Activated effector memory CD4-positive, alpha-beta T cell treated with anti-CD3 and anti-CD28 coated beads, Interleukin-2, amount 50 U/mL, for 16 hours (primary cell): ENCODE measurements around the gene FZD7.
A peak's percentile ranks its signal among the peaks of the same experiment; 100 is the strongest.

ENCODE experiments used
- DNase-seq: peaks from one replicate; pipeline ENCODE4 v3.0.0-alpha.2; 2020

Gene FZD7

GRCh38 chr2:202033317-202034248, at the start of gene FZD7:
Gene FZD7 (plus strand): TSS chr2:202033855. CDS start chr2:202034648, 793 bp downstream.
- peak; percentile 94 for DNase-seq

- no peak for DNase-seq
These were observed 49.3 kb upstream of the FZD7 start for GRCh38 chr2:201984333-201984732.

- DNase-seq: no peak
These were observed 48.7 kb upstream of the FZD7 start for GRCh38 chr2:201984800-201985525.

GRCh38 chr2:201985728-201986462, 47.8 kb upstream of the FZD7 start:
- no peak for DNase-seq

GRCh38 chr2:201986463-201986735, 47.3 kb upstream of the FZD7 start:
- no peak for DNase-seq

GRCh38 chr2:201987426-201987825, 46.2 kb upstream of the FZD7 start:
- DNase-seq: no peak

- no peak for DNase-seq
These were observed 43.6 kb upstream of the FZD7 start for GRCh38 chr2:201990069-201990468.

GRCh38 chr2:201992960-201993359, 40.7 kb upstream of the FZD7 start:
- DNase-seq: no peak

GRCh38 chr2:201994973-201995638, 38.5 kb upstream of the FZD7 start:
- DNase-seq: no peak

GRCh38 chr2:201996006-201996405, 37.6 kb upstream of the FZD7 start:
- no peak for DNase-seq

- DNase-seq: no peak
These were observed 36.9 kb upstream of the FZD7 start for GRCh38 chr2:201996679-201997314.

GRCh38 chr2:201999279-201999678, 34.4 kb upstream of the FZD7 start:
- DNase-seq: no peak

- DNase-seq: no peak
These were observed 31.8 kb upstream of the FZD7 start for GRCh38 chr2:202001826-202002225.

GRCh38 chr2:202002381-202002780, 31.3 kb upstream of the FZD7 start:
- DNase-seq: no peak

- DNase-seq: no peak
These were observed 28.3 kb upstream of the FZD7 start for GRCh38 chr2:202005272-202005887.

- no peak for DNase-seq
These were observed 27.4 kb upstream of the FZD7 start for GRCh38 chr2:202006301-202006700.

- no peak for DNase-seq
These were observed 26.4 kb upstream of the FZD7 start for GRCh38 chr2:202007015-202007982.

- no peak for DNase-seq
These were observed 25.7 kb upstream of the FZD7 start for GRCh38 chr2:202007983-202008354.

- no peak for DNase-seq
These were observed 24.6 kb upstream of the FZD7 start for GRCh38 chr2:202009019-202009481.

- no peak for DNase-seq
These were observed 24.1 kb upstream of the FZD7 start for GRCh38 chr2:202009581-202009980.

- DNase-seq: no peak
These were observed 19.3 kb upstream of the FZD7 start for GRCh38 chr2:202014318-202014717.
